Astrocyte (in vitro differentiated cells and primary cell): Measurements from ENCODE around the gene TTLL5. TPM values are rescaled to one million over a fixed set of nuclear protein-coding genes. Genes with fewer than 3 reads are reported as not detected.

ENCODE experiments used
- DNase-seq: peaks from one replicate; pipeline ENCODE4 v3.0.0-alpha.2; 2010; ENCODE audit warnings: low read depth
- FAIRE-seq: peaks from 2 replicates; lab custom pipeline; 2011; peaks lifted over from hg19 to GRCh38; lab: Jason Lieb, UNC
- H2AFZ ChIP-seq: 2 replicates; pipeline ENCODE4 v1.6.0; 2012; ENCODE audit warnings: low read depth, low read length, inconsistent platforms
- H3K27ac ChIP-seq: 2 replicates; pipeline ENCODE4 v1.5.1; 2011; ENCODE audit warnings: low read depth, low read length, inconsistent platforms
- H3K27me3 ChIP-seq: 2 replicates; pipeline ENCODE4 v1.6.0; 2011; ENCODE audit warnings: low read length, inconsistent platforms; ENCODE audit not compliant: insufficient read depth
- H3K36me3 ChIP-seq: 2 replicates; pipeline ENCODE4 v1.5.1; 2011; ENCODE audit warnings: low read length, inconsistent platforms; ENCODE audit not compliant: insufficient read depth
- H3K4me1 ChIP-seq: 2 replicates; pipeline ENCODE4 v1.5.1; 2011; ENCODE audit warnings: low read length, inconsistent platforms; ENCODE audit not compliant: insufficient read depth
- H3K4me2 ChIP-seq: 2 replicates; pipeline ENCODE4 v1.6.0; 2012; ENCODE audit warnings: low read length, inconsistent platforms
- H3K4me3 ChIP-seq: 2 replicates; pipeline ENCODE4 v1.5.1; 2011; ENCODE audit warnings: low read depth, mild to moderate bottlenecking, low read length, inconsistent platforms; ENCODE audit not compliant: insufficient read depth
- H3K79me2 ChIP-seq: 2 replicates; pipeline ENCODE4 v1.6.0; 2012; ENCODE audit warnings: mild to moderate bottlenecking, low read length, inconsistent platforms; ENCODE audit not compliant: insufficient read depth
- H3K9ac ChIP-seq: 2 replicates; pipeline ENCODE4 v1.6.0; 2012; ENCODE audit warnings: mild to moderate bottlenecking, low read length, inconsistent platforms
- H3K9me3 ChIP-seq: 2 replicates; pipeline ENCODE4 v1.5.1; 2012; ENCODE audit warnings: low read depth, mild to moderate bottlenecking, low read length, inconsistent platforms; ENCODE audit not compliant: insufficient read depth
- H4K20me1 ChIP-seq: 2 replicates; pipeline ENCODE4 v1.6.0; 2012; ENCODE audit warnings: low read length, inconsistent platforms; ENCODE audit not compliant: insufficient read depth
- H3K27ac Mint-ChIP-seq: one replicate; pipeline ENCODE4 v1.8.0; 2021; ENCODE audit warnings: mild to moderate bottlenecking, mixed read lengths; ENCODE audit not compliant: unreplicated experiment
- H3K27me3 Mint-ChIP-seq: one replicate; pipeline ENCODE4 v1.8.0; 2021; ENCODE audit warnings: low read depth, mixed read lengths; ENCODE audit not compliant: unreplicated experiment
- H3K36me3 Mint-ChIP-seq: one replicate; pipeline ENCODE4 v1.8.0; 2021; ENCODE audit warnings: low read depth, mixed read lengths; ENCODE audit not compliant: unreplicated experiment
- H3K4me1 Mint-ChIP-seq: one replicate; pipeline ENCODE4 v1.8.0; 2021; ENCODE audit warnings: low read depth, mixed read lengths; ENCODE audit not compliant: unreplicated experiment
- H3K4me3 Mint-ChIP-seq: one replicate; pipeline ENCODE4 v1.8.0; 2021; ENCODE audit warnings: mild to moderate bottlenecking, moderate library complexity, mixed read lengths; ENCODE audit not compliant: unreplicated experiment
- H3K9me3 Mint-ChIP-seq: one replicate; pipeline ENCODE4 v1.8.0; 2021; ENCODE audit warnings: mild to moderate bottlenecking, mixed read lengths; ENCODE audit not compliant: unreplicated experiment
- EZH2 ChIP-seq: IDR thresholded peaks from 2 replicates; pipeline ENCODE4 v1.6.1; 2012; ENCODE audit warnings: mild to moderate bottlenecking, low read length, inconsistent platforms; ENCODE audit not compliant: insufficient read depth
- total RNA-seq: library from RNA; stranded (reverse); gene quantifications from 2 replicates; pipeline ENCODE4 v1.2.1, GENCODE V29; 2021
- TF ChIP-seq, protein P1 (sequence below): IDR thresholded peaks from 2 replicates; pipeline ENCODE4 v1.5.1; 2011; ENCODE audit warnings: low read depth, mild to moderate bottlenecking, inconsistent platforms, low read length, moderate library complexity; ENCODE audit not compliant: insufficient read depth

Gene TTLL5
- total RNA-seq, 1 donor from 2014 or later: 24.0 TPM

GRCh38 chr14:75700295-75700694, 39.2 kb downstream of the TTLL5 start:
- no peak overlapping the region for H3K4me3 Mint-ChIP-seq
- TF ChIP-seq EZH2: no peak
- TF ChIP-seq, protein P1, sequence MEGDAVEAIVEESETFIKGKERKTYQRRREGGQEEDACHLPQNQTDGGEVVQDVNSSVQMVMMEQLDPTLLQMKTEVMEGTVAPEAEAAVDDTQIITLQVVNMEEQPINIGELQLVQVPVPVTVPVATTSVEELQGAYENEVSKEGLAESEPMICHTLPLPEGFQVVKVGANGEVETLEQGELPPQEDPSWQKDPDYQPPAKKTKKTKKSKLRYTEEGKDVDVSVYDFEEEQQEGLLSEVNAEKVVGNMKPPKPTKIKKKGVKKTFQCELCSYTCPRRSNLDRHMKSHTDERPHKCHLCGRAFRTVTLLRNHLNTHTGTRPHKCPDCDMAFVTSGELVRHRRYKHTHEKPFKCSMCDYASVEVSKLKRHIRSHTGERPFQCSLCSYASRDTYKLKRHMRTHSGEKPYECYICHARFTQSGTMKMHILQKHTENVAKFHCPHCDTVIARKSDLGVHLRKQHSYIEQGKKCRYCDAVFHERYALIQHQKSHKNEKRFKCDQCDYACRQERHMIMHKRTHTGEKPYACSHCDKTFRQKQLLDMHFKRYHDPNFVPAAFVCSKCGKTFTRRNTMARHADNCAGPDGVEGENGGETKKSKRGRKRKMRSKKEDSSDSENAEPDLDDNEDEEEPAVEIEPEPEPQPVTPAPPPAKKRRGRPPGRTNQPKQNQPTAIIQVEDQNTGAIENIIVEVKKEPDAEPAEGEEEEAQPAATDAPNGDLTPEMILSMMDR: no peak
- peaks cover 2% of the 10 kb centered on the region for H3K9me3 Mint-ChIP-seq
- Histone ChIP-seq H3K4me2 (no peak overlapping the region), H2AFZ (no peak overlapping the region), H3K27ac (no peak overlapping the region), H3K27me3 (no peaks in the 10 kb centered on the region), H3K4me1 (peaks cover 15% of the 10 kb centered on the region), H3K79me2 (no peaks in the 10 kb centered on the region), H3K9ac (no peak overlapping the region), H3K9me3 (no peaks in the 10 kb centered on the region), H3K4me3 (no peak overlapping the region), H4K20me1 (no peaks in the 10 kb centered on the region), H3K36me3 (peaks cover 13% of the 10 kb centered on the region)
- peaks cover 17% of the 10 kb centered on the region for H3K36me3 Mint-ChIP-seq
- DNase-seq (no peak), FAIRE-seq (no peak)
- no peak overlapping the region for H3K27ac Mint-ChIP-seq
- peaks cover 22% of the 10 kb centered on the region for H3K4me1 Mint-ChIP-seq
- no peaks in the 10 kb centered on the region for H3K27me3 Mint-ChIP-seq

- Mint-ChIP-seq H3K4me1 (peaks cover 22% of the 10 kb centered on the region), H3K36me3 (peaks cover 15% of the 10 kb centered on the region), H3K4me3 (no peak overlapping the region), H3K27ac (peak overlapping the region; percentile 60), H3K27me3 (no peaks in the 10 kb centered on the region), H3K9me3 (no peaks in the 10 kb centered on the region)
- Histone ChIP-seq H3K4me3 (no peak overlapping the region), H3K27me3 (no peaks in the 10 kb centered on the region), H4K20me1 (no peaks in the 10 kb centered on the region), H3K27ac (peak overlapping the region; percentile 58), H2AFZ (no peak overlapping the region), H3K79me2 (no peaks in the 10 kb centered on the region), H3K9me3 (no peaks in the 10 kb centered on the region), H3K4me1 (peaks cover 15% of the 10 kb centered on the region), H3K36me3 (peaks cover 13% of the 10 kb centered on the region), H3K4me2 (peak overlapping the region; percentile 57), H3K9ac (peak overlapping the region; percentile 6)
- FAIRE-seq: no peak
- TF ChIP-seq, protein P1: no peak
- no peak for TF ChIP-seq EZH2
- peak; percentile 24 for DNase-seq
These were observed 41.1 kb downstream of the TTLL5 start for GRCh38 chr14:75702122-75702521.

DNA sequence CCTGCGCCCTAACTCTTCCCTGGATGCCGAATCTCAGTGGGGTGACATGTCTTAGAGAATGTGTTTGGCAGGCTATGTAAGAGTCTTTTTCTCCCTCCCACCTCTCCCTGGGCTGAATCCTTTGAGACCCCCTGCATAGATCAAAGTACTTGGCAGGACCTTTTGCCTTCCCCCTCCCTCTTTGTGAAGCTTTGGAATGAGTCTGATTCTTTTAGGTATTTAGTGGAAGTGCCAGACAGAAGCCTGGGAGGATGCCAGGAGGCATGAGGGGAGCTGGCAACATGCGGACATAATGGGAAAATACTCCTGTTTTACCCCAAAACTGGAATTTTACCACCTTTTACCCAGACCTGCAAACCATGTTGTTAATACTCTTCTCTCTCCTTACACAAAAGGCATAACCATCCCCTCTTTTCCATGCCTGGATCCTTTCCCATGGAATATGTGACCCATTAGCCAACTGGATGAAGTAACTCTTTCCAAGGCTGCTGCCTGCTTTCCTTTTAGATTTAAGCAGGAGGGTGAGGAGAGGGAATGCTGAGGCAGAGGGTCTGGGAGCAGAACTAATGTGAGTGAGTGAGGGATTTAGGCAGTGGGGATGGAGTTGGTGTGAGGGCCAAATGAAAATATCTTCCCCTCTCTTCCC, 41.7 kb downstream of the TTLL5 start:
- Histone ChIP-seq H3K9me3 (no peaks in the 10 kb centered on the region), H3K27me3 (no peaks in the 10 kb centered on the region), H3K9ac (peak overlapping the region; percentile 6), H3K4me3 (no peak overlapping the region), H2AFZ (peak overlapping the region; percentile 11), H3K36me3 (peaks cover 13% of the 10 kb centered on the region), H4K20me1 (no peaks in the 10 kb centered on the region), H3K4me2 (peak overlapping the region; percentile 57), H3K79me2 (no peaks in the 10 kb centered on the region), H3K4me1 (peaks cover 15% of the 10 kb centered on the region), H3K27ac (peak overlapping the region; percentile 58)
- no peaks in the 10 kb centered on the region for H3K27me3 Mint-ChIP-seq
- peaks cover 15% of the 10 kb centered on the region for H3K4me1 Mint-ChIP-seq
- H3K27ac Mint-ChIP-seq: peak overlapping the region; percentile 60
- DNase-seq (peak; percentile 82), FAIRE-seq (no peak)
- no peaks in the 10 kb centered on the region for H3K9me3 Mint-ChIP-seq
- no peak overlapping the region for H3K4me3 Mint-ChIP-seq
- peaks cover 15% of the 10 kb centered on the region for H3K36me3 Mint-ChIP-seq
- no peak for TF ChIP-seq EZH2
- TF ChIP-seq, protein P1: no peak
